ENCODE measurements around the gene NRXN3.

GRCh38 chr14:78251308-78251707 lies 81.1 kb downstream of the NRXN3 start:
- TF ChIP-seq CTCF (conservative IDR thresholded peaks at IDR 0.05 in 1 of 2, IDR thresholded peaks at IDR 0.05 in 1 of 2; ENCODE audit: low read depth in 1 of 2, low read length in 2 of 2) (no peak), EZH2 (IDR thresholded peaks at IDR 0.05; ENCODE audit: low read length, missing control alignments) (no peak)

Data from fibroblast of lung (primary cell).